Testis (tissue), 3 donors: Measurements from ENCODE around the gene EFCAB12. TPM values are rescaled to one million over a fixed set of nuclear protein-coding genes. Genes with fewer than 3 reads are reported as not detected.

Experiments used
- DNase-seq: peaks from one replicate; pipeline ENCODE4 v3.0.0-alpha.2; 2019
- H3K27ac ChIP-seq, 2 donors: fragments of 200-600 bp; sonication (generic); one replicate each; pipeline ENCODE4 v1.5.1; 2019
- H3K27me3 ChIP-seq: fragments of 200-600 bp; sonication (generic); one replicate; pipeline ENCODE4 v1.5.1; 2019
- H3K36me3 ChIP-seq: fragments of 200-600 bp; sonication (generic); one replicate; pipeline ENCODE4 v1.5.1; 2017; ENCODE audit warnings: low read depth; ENCODE audit errors: missing control alignments
- H3K4me1 ChIP-seq: fragments of 200-600 bp; sonication (generic); one replicate; pipeline ENCODE4 v1.5.1; 2019
- H3K4me3 ChIP-seq, 2 donors: fragments of 200-600 bp; sonication (generic); one replicate each; pipeline ENCODE4 v1.5.1; 2017 to 2019
- H3K9me3 ChIP-seq: fragments of 200-600 bp; sonication (generic); one replicate; pipeline ENCODE4 v1.5.1; 2017
- POLR2A ChIP-seq: fragments of 450-650 bp; IDR thresholded peaks from one replicate; pipeline ENCODE4 v1.6.1; 2017; ENCODE audit warnings: antibody characterized with exemption, mild to moderate bottlenecking, moderate library complexity
- WGBS, 2 donors: methylation state at CpG; one replicate each; pipeline ENCODE4 v1.1.5; 2018; 5-methylcytosine and 5-hydroxymethylcytosine counted together
- intact Hi-C: fragments of 100-400 bp; cut with DNase I; formaldehyde crosslinking; loops from one replicate; pipeline ENCODE4 v1.15.1; 2023; ENCODE audit warnings: low total_unique reads
- polyA plus RNA-seq: library from polyadenylated mRNA; stranded (reverse); fragments of 350-450 nt; fragmentation: Illumina TruSeq; extraction: RNeasy Lipid Tissue Mini Kit (QIAGEN cat#74804); gene quantifications from one replicate; pipeline ENCODE4 v1.2.3, GENCODE V29; 2014; ENCODE audit warnings: low read depth, low replicate concordance; ENCODE audit not compliant: insufficient read depth
- total RNA-seq, 2 donors: library from RNA; depleted of rRNA; stranded (reverse); fragments of >200 nt; gene quantifications; one replicate each; pipeline ENCODE4 v1.2.3, GENCODE V29; 2016
- TF ChIP-seq, protein P1 (sequence below), 3 experiments: fragments of 450-650 bp in 2 of 3; fragments of 200-600 bp in 1 of 3; sonication (generic) in 1 of 3; IDR thresholded peaks; one replicate each; pipeline ENCODE4 v1.5.1; 2016 to 2019; ENCODE audit warnings: antibody characterized with exemption in 3 of 3, mild to moderate bottlenecking in 2 of 3, moderate library complexity in 1 of 3

The EFCAB12 gene
- total and polyA plus RNA-seq, 3 donors from 2014 or later: 7.3 to 16.0 (median 13.7) TPM

DNA sequence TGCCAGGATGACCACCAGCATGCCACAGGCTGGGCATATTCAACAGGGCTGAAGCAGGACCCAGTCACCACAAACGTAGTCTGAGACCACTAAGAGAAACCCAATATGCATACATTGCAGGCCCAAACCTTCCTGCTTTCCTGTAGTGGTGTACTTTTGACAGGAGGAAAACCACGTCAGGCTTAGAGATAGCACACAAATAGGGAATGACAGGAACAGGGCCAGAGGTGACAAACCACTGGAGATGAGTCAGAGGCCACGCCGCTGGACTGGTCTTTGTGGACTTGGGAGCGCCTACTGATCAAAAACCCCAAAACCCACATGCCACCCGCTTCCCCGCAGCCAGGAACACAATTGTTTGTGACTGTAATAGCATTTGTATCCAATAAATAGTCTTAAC is 3.6 kb upstream of the EFCAB12 start:
- WGBS, 2 donors: 92 to 95% methylated on average over 7 of the region's 7 CpGs
- no peak for DNase-seq
- Histone ChIP-seq H3K36me3 (no peaks in the 10 kb centered on the region), H3K27ac (no peak overlapping the region), H3K9me3 (no peaks in the 10 kb centered on the region), H3K4me1 (no peaks in the 10 kb centered on the region), H3K4me3 (no peak overlapping the region), H3K27me3 (no peaks in the 10 kb centered on the region)
- TF ChIP-seq, protein P1, sequence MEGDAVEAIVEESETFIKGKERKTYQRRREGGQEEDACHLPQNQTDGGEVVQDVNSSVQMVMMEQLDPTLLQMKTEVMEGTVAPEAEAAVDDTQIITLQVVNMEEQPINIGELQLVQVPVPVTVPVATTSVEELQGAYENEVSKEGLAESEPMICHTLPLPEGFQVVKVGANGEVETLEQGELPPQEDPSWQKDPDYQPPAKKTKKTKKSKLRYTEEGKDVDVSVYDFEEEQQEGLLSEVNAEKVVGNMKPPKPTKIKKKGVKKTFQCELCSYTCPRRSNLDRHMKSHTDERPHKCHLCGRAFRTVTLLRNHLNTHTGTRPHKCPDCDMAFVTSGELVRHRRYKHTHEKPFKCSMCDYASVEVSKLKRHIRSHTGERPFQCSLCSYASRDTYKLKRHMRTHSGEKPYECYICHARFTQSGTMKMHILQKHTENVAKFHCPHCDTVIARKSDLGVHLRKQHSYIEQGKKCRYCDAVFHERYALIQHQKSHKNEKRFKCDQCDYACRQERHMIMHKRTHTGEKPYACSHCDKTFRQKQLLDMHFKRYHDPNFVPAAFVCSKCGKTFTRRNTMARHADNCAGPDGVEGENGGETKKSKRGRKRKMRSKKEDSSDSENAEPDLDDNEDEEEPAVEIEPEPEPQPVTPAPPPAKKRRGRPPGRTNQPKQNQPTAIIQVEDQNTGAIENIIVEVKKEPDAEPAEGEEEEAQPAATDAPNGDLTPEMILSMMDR (IDR thresholded peaks at IDR 0.05): no peak
- TF ChIP-seq POLR2A: no peak
- intact Hi-C loops: no loop called here

DNA sequence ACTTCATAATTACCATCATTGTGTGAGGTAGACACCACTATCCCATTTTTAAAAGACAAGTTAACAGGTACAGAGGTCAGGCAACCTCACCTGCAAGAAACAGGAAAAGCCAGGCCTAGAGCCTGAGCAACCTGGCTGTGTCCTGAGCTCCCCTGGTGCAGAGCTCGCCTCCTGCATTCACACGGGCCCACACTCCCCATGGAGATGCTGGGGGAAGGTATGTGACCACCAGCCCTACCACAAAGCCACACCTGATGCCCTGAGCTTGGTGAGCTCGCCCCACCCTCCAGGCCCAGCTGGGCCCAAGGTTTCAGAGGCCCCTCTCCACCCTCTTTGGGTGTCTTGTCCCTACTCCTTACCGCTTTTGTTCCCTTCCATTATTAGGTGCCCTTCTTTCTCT is 1.2 kb upstream of the EFCAB12 start:
- no peak for DNase-seq
- WGBS, 2 donors: 83 to 84% methylated on average over 4 of the region's 4 CpGs
- TF ChIP-seq, protein P1 (IDR thresholded peaks at IDR 0.05): no peak
- TF ChIP-seq POLR2A: no peak
- Histone ChIP-seq H3K9me3 (no peaks in the 10 kb centered on the region), H3K36me3 (no peaks in the 10 kb centered on the region), H3K27ac (no peak overlapping the region), H3K27me3 (no peaks in the 10 kb centered on the region), H3K4me3 (no peak overlapping the region), H3K4me1 (no peaks in the 10 kb centered on the region)
- intact Hi-C loops: no loop called here

DNA sequence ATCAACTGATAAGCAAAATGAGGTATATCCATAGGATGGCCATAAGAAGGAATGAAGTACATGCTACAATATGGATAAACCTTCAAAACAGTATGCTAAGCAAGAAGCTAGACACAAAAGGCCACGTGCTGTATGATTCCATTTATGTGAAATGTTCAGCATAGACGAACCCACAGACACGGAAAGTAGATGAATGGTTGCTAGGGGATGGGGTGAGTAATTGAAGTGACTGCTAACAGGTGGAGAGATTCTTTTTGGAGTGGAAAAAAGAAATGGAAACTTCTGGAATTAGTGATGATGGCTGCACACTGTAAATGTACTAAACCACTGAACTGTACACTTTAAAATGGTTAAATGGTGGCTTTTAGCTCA is 630 bp upstream of the EFCAB12 start:
- Histone ChIP-seq H3K4me3 (no peak overlapping the region), H3K9me3 (no peaks in the 10 kb centered on the region), H3K4me1 (no peaks in the 10 kb centered on the region), H3K36me3 (no peaks in the 10 kb centered on the region), H3K27ac (peak overlapping the region; percentile 28 to 36), H3K27me3 (no peaks in the 10 kb centered on the region)
- intact Hi-C loops: no loop called here
- WGBS, 2 donors: 60 to 65% methylated on average over 3 of the region's 3 CpGs
- no peak for TF ChIP-seq POLR2A
- TF ChIP-seq, protein P1 (IDR thresholded peaks at IDR 0.05): no peak
- no peak for DNase-seq

DNA sequence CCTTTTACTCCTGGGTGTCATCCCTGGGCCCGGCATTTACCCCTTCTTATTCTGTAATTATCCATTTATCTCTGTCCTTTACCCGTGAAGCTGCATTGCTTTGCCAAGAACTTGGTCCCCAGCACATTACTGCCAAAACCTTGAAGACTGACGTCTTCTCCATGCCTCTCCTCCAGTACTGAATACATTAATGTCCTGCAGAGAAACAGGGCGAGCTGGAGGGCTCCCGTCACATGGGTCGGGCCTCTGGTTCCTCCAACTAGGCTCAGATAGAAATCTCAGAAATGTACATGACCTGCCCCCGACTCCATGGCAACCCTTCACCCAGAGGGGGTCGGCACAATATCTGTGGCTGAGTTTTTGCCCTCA is 445 bp downstream of the EFCAB12 start:
- no peaks in the 10 kb centered on the region for H3K36me3 ChIP-seq
- no peaks in the 10 kb centered on the region for H3K27me3 ChIP-seq
- no peak overlapping the region for H3K27ac ChIP-seq
- no peaks in the 10 kb centered on the region for H3K4me1 ChIP-seq
- H3K9me3 ChIP-seq: no peaks in the 10 kb centered on the region
- intact Hi-C loops: no loop called here
- TF ChIP-seq POLR2A: no peak
- TF ChIP-seq, protein P1 (IDR thresholded peaks at IDR 0.05): no peak
- H3K4me3 ChIP-seq: peak overlapping the region; percentile 46 to 65
- 3 to 8% methylated on average over 6 to 8 of the region's 8 CpGs for WGBS, 2 donors
- peak; percentile 19 for DNase-seq

DNA sequence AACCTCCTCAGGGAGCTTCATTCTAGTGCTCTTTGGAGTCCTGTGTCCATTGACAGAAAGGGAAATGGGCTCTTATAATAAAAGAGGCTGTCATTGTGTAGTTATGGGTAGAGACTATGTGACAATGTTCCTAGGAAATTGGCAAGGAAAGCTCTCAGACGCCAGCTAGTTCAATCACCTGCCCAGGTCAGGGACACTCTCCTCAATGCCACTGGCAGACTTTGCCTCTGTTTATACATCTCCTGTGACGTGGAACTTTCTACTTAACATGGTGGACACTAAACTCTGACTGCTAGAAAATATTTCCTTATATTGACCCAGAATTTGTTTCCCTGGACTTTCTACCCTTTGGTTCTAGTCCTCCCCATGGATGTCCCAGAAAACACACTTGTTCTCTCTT is 2.8 kb downstream of the EFCAB12 start:
- 68 to 71% methylated on average over 2 of the region's 2 CpGs for WGBS, 2 donors
- intact Hi-C loops: no loop called here
- H3K9me3 ChIP-seq: no peaks in the 10 kb centered on the region
- no peak for TF ChIP-seq POLR2A
- TF ChIP-seq, protein P1 (IDR thresholded peaks at IDR 0.05): no peak
- H3K4me1 ChIP-seq: no peaks in the 10 kb centered on the region
- H3K36me3 ChIP-seq: no peaks in the 10 kb centered on the region
- no peak overlapping the region for H3K27ac ChIP-seq
- no peak for DNase-seq
- H3K4me3 ChIP-seq: no peak overlapping the region
- no peaks in the 10 kb centered on the region for H3K27me3 ChIP-seq
